ENCODE measurements around the gene ROR2.

ROR2 gene

GRCh38 chr9:91944711-91945110, 5.3 kb downstream of the ROR2 start (continued):
- TF ChIP-seq PATZ1 (CRISPR knock-in tag; IDR thresholded peaks at IDR 0.05; ENCODE audit: borderline replicate concordance) (no peak), CREB5 (CRISPR knock-in tag; IDR thresholded peaks at IDR 0.05; ENCODE audit: low read depth) (no peak), ZNF8 (CRISPR knock-in tag; IDR thresholded peaks at IDR 0.05) (no peak), TOX (CRISPR knock-in tag; IDR thresholded peaks at IDR 0.05; ENCODE audit: borderline replicate concordance) (no peak), SNAI2 (CRISPR knock-in tag; IDR thresholded peaks at IDR 0.05) (no peak), GLIS3 (CRISPR knock-in tag; IDR thresholded peaks at IDR 0.05) (no peak), ESRRG (CRISPR knock-in tag; IDR thresholded peaks at IDR 0.05) (no peak)

- TF ChIP-seq GLIS3 (CRISPR knock-in tag; IDR thresholded peaks at IDR 0.05) = no peak
- TF ChIP-seq ZC3H10 (CRISPR knock-in tag; IDR thresholded peaks at IDR 0.05) = no peak
- no peak for TF ChIP-seq ZNF8 (CRISPR knock-in tag; IDR thresholded peaks at IDR 0.05)
- TF ChIP-seq OSR1 (CRISPR knock-in tag; IDR thresholded peaks at IDR 0.05) = no peak
- no peak for TF ChIP-seq CSRNP3 (CRISPR knock-in tag; IDR thresholded peaks at IDR 0.05)
- TF ChIP-seq CSDC2 (CRISPR knock-in tag; IDR thresholded peaks at IDR 0.05) = no peak
- ATAC-seq = no peak
These were observed 6.3 kb downstream of the ROR2 start for GRCh38 chr9:91943478-91944470.

GRCh38 chr9:91942201-91942600, 7.8 kb downstream of the ROR2 start:
- ATAC-seq = no peak

More at GRCh38 chr9:91942201-91942600, 7.8 kb downstream of the ROR2 start:
- TF ChIP-seq POU6F1 (CRISPR knock-in tag; IDR thresholded peaks at IDR 0.05; ENCODE audit: borderline replicate concordance, low read depth) = no peak
- no peak for TF ChIP-seq BACH2 (CRISPR knock-in tag; IDR thresholded peaks at IDR 0.05; ENCODE audit: borderline replicate concordance)
- no peak for TF ChIP-seq ARNTL (CRISPR knock-in tag; IDR thresholded peaks at IDR 0.05; ENCODE audit: borderline replicate concordance, low read depth)
- no peak for TF ChIP-seq PPARA (CRISPR knock-in tag; IDR thresholded peaks at IDR 0.05; ENCODE audit: borderline replicate concordance)
- no peak for TF ChIP-seq CSDC2 (CRISPR knock-in tag; IDR thresholded peaks at IDR 0.05)
- no peak for TF ChIP-seq CREB5 (CRISPR knock-in tag; IDR thresholded peaks at IDR 0.05; ENCODE audit: low read depth)
- TF ChIP-seq ZNF70 (CRISPR knock-in tag; IDR thresholded peaks at IDR 0.05) = no peak
- TF ChIP-seq ZFP30 (CRISPR knock-in tag; IDR thresholded peaks at IDR 0.05) = no peak
- no peak for TF ChIP-seq ZFP3 (CRISPR knock-in tag; IDR thresholded peaks at IDR 0.05)
- TF ChIP-seq SNAI2 (CRISPR knock-in tag; IDR thresholded peaks at IDR 0.05) = no peak
- TF ChIP-seq GLIS3 (CRISPR knock-in tag; IDR thresholded peaks at IDR 0.05) = no peak
- TF ChIP-seq ESRRG (CRISPR knock-in tag; IDR thresholded peaks at IDR 0.05) = no peak
- TF ChIP-seq OSR1 (CRISPR knock-in tag; IDR thresholded peaks at IDR 0.05) = no peak
- no peak for TF ChIP-seq ZC3H10 (CRISPR knock-in tag; IDR thresholded peaks at IDR 0.05)
- TF ChIP-seq TCF4 (CRISPR knock-in tag; IDR thresholded peaks at IDR 0.05; ENCODE audit: borderline replicate concordance) = no peak
- TF ChIP-seq TSHZ2 (CRISPR knock-in tag; IDR thresholded peaks at IDR 0.05) = no peak
- TF ChIP-seq ZNF8 (CRISPR knock-in tag; IDR thresholded peaks at IDR 0.05) = no peak
- no peak for TF ChIP-seq CSRNP3 (CRISPR knock-in tag; IDR thresholded peaks at IDR 0.05)

Measured in SK-N-SH treated with all-trans-retinoic acid at 6 μM for 48 hours (cell line).